ENCODE measurements around the gene FFAR4. TPM values are rescaled to one million over a fixed set of nuclear protein-coding genes. Genes with fewer than 3 reads are reported as not detected.

Gene FFAR4
- total and polyA plus RNA-seq, 4 donors: 0.14 to 0.28 (median 0.19) TPM

DNA sequence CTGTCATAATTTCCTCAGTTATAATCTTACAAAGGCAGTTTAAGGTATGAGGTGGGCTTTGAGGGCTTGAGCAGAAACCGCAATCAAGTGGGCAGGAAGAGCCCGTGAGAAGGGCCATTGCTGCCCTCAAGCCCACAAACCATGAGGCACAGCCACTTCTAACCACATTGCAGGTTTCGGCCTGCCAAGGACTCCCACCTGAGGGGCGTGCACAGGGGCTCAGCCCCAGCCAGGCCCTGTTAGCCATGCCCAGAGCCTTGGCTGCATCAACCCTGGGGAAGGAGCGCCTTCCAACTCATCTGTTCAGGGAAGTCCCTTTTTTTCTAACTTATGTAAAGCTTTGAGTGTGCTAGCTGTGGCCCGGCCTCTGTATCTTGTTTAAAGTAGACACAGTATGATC lies 5.9 kb upstream of the FFAR4 start:
- no peaks in the 10 kb centered on the region for H3K36me3 ChIP-seq (ENCODE audit: control insufficient read depth in 4 of 4, insufficient read depth in 3 of 4, low read depth in 1 of 4, low read length in 3 of 4)
- H3K27me3 ChIP-seq (ENCODE audit: control insufficient read depth in 4 of 4, insufficient read depth in 4 of 4, low read length in 3 of 4): no peaks in the 10 kb centered on the region
- H3K4me1 ChIP-seq (ENCODE audit: control insufficient read depth in 4 of 4, insufficient read depth in 4 of 4, low read length in 3 of 4): no peaks in the 10 kb centered on the region
- 85% methylated on average over 6 of the region's 6 CpGs for WGBS
- TF ChIP-seq, protein P1, sequence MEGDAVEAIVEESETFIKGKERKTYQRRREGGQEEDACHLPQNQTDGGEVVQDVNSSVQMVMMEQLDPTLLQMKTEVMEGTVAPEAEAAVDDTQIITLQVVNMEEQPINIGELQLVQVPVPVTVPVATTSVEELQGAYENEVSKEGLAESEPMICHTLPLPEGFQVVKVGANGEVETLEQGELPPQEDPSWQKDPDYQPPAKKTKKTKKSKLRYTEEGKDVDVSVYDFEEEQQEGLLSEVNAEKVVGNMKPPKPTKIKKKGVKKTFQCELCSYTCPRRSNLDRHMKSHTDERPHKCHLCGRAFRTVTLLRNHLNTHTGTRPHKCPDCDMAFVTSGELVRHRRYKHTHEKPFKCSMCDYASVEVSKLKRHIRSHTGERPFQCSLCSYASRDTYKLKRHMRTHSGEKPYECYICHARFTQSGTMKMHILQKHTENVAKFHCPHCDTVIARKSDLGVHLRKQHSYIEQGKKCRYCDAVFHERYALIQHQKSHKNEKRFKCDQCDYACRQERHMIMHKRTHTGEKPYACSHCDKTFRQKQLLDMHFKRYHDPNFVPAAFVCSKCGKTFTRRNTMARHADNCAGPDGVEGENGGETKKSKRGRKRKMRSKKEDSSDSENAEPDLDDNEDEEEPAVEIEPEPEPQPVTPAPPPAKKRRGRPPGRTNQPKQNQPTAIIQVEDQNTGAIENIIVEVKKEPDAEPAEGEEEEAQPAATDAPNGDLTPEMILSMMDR (IDR thresholded peaks at IDR 0.05; ENCODE audit: low read depth, low read length, missing input control): no peak
- TF ChIP-seq, protein P2, sequence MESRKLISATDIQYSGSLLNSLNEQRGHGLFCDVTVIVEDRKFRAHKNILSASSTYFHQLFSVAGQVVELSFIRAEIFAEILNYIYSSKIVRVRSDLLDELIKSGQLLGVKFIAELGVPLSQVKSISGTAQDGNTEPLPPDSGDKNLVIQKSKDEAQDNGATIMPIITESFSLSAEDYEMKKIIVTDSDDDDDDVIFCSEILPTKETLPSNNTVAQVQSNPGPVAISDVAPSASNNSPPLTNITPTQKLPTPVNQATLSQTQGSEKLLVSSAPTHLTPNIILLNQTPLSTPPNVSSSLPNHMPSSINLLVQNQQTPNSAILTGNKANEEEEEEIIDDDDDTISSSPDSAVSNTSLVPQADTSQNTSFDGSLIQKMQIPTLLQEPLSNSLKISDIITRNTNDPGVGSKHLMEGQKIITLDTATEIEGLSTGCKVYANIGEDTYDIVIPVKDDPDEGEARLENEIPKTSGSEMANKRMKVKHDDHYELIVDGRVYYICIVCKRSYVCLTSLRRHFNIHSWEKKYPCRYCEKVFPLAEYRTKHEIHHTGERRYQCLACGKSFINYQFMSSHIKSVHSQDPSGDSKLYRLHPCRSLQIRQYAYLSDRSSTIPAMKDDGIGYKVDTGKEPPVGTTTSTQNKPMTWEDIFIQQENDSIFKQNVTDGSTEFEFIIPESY (IDR thresholded peaks at IDR 0.05): no peak
- TF ChIP-seq RXRA (IDR thresholded peaks at IDR 0.05) (no peak), JUND (IDR thresholded peaks at IDR 0.05) (no peak), SP1 (IDR thresholded peaks at IDR 0.05) (no peak), HNF4A (conservative IDR thresholded peaks at IDR 0.05) (no peak), NR2F2 (IDR thresholded peaks at IDR 0.05) (no peak)
- TF ChIP-seq, protein P3, sequence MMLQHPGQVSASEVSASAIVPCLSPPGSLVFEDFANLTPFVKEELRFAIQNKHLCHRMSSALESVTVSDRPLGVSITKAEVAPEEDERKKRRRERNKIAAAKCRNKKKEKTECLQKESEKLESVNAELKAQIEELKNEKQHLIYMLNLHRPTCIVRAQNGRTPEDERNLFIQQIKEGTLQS (IDR thresholded peaks at IDR 0.05): no peak
- peaks cover 0 to 3% (median 0%) of the 10 kb centered on the region in 4 donors for H3K9me3 ChIP-seq (ENCODE audit: control insufficient read depth in 4 of 4, low read length in 3 of 4)
- DNase-seq (ENCODE audit: low spot score): no peak
- H3K4me3 ChIP-seq (ENCODE audit: low read depth in 1 of 3, low read length in 3 of 3): no peak overlapping the region
- no peak overlapping the region for H3K9ac ChIP-seq (ENCODE audit: low read depth in 1 of 2, low read length in 2 of 2)
- H3K27ac ChIP-seq (ENCODE audit: low read depth in 1 of 2, low read length in 2 of 2): no peak overlapping the region

DNA sequence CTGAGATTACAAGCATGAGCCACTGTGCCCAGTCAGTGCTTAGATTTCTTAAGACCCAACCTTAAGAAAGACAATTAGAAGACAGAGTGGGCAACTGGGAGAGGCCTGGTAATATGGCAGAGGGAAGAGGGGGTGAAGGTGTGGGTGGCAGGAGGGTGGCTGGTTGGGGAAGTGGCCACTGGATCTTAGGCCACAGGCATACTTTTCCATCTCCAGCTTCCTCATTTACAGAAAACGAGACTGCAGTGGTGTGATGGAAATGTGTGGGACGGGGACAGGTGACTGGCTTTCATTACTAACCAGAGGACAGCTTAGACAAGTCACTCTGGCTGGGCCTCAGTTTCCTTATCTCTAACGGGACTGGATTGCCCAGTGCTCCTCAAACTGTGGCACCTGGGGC lies 1.0 kb upstream of the FFAR4 start:
- 72% methylated on average over 3 of the region's 3 CpGs for WGBS
- H3K4me1 ChIP-seq (ENCODE audit: control insufficient read depth in 4 of 4, insufficient read depth in 4 of 4, low read length in 3 of 4): peaks cover 13 to 19% (median 15%) of the 10 kb centered on the region in 4 donors
- no peak overlapping the region for H3K27ac ChIP-seq (ENCODE audit: low read depth in 1 of 2, low read length in 2 of 2)
- H3K4me3 ChIP-seq (ENCODE audit: low read depth in 1 of 3, low read length in 3 of 3): no peak overlapping the region
- no peak overlapping the region for H3K9ac ChIP-seq (ENCODE audit: low read depth in 1 of 2, low read length in 2 of 2)
- no peaks in the 10 kb centered on the region for H3K36me3 ChIP-seq (ENCODE audit: control insufficient read depth in 4 of 4, insufficient read depth in 3 of 4, low read depth in 1 of 4, low read length in 3 of 4)
- TF ChIP-seq FOXA2 (IDR thresholded peaks at IDR 0.05) (no peak), FOXA1 (IDR thresholded peaks at IDR 0.05) (no peak), GABPA (IDR thresholded peaks at IDR 0.05 in 1 of 2, conservative IDR thresholded peaks at IDR 0.05 in 1 of 2) (no peak), NR2F2 (IDR thresholded peaks at IDR 0.05) (no peak), EGR1 (IDR thresholded peaks at IDR 0.05; ENCODE audit: low read depth in 2 of 2) (no peak), RAD21 (IDR thresholded peaks at IDR 0.05) (no peak), SP1 (IDR thresholded peaks at IDR 0.05) (no peak), TAF1 (conservative IDR thresholded peaks at IDR 0.05) (no peak)
- TF ChIP-seq, protein P2 (IDR thresholded peaks at IDR 0.05): no peak
- TF ChIP-seq, protein P1 (IDR thresholded peaks at IDR 0.05; ENCODE audit: low read depth, low read length, missing input control): no peak
- TF ChIP-seq, protein P4, sequence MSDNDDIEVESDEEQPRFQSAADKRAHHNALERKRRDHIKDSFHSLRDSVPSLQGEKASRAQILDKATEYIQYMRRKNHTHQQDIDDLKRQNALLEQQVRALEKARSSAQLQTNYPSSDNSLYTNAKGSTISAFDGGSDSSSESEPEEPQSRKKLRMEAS (IDR thresholded peaks at IDR 0.05): no peak
- TF ChIP-seq, protein P5, sequence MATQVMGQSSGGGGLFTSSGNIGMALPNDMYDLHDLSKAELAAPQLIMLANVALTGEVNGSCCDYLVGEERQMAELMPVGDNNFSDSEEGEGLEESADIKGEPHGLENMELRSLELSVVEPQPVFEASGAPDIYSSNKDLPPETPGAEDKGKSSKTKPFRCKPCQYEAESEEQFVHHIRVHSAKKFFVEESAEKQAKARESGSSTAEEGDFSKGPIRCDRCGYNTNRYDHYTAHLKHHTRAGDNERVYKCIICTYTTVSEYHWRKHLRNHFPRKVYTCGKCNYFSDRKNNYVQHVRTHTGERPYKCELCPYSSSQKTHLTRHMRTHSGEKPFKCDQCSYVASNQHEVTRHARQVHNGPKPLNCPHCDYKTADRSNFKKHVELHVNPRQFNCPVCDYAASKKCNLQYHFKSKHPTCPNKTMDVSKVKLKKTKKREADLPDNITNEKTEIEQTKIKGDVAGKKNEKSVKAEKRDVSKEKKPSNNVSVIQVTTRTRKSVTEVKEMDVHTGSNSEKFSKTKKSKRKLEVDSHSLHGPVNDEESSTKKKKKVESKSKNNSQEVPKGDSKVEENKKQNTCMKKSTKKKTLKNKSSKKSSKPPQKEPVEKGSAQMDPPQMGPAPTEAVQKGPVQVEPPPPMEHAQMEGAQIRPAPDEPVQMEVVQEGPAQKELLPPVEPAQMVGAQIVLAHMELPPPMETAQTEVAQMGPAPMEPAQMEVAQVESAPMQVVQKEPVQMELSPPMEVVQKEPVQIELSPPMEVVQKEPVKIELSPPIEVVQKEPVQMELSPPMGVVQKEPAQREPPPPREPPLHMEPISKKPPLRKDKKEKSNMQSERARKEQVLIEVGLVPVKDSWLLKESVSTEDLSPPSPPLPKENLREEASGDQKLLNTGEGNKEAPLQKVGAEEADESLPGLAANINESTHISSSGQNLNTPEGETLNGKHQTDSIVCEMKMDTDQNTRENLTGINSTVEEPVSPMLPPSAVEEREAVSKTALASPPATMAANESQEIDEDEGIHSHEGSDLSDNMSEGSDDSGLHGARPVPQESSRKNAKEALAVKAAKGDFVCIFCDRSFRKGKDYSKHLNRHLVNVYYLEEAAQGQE (IDR thresholded peaks at IDR 0.05): no peak
- peaks cover 0 to 11% (median 6%) of the 10 kb centered on the region in 4 donors for H3K27me3 ChIP-seq (ENCODE audit: control insufficient read depth in 4 of 4, insufficient read depth in 4 of 4, low read length in 3 of 4)
- DNase-seq (ENCODE audit: low spot score): no peak
- H3K9me3 ChIP-seq (ENCODE audit: control insufficient read depth in 4 of 4, low read length in 3 of 4): no peaks in the 10 kb centered on the region

All from liver (tissue), 9 donors.